Stimulated activated CD8-positive, alpha-beta memory T cell treated with anti-CD3 and anti-CD28 coated beads, Interleukin-15, amount 100 ng/mL, for 4 hours (primary cell): Measurements from ENCODE around the gene UBTF.

Experiments
- DNase-seq, 2 donors: peaks; one replicate each; pipeline ENCODE4 v3.0.0-alpha.2; 2020; ENCODE audit warnings: low read depth in 2 of 2

UBTF gene

DNA sequence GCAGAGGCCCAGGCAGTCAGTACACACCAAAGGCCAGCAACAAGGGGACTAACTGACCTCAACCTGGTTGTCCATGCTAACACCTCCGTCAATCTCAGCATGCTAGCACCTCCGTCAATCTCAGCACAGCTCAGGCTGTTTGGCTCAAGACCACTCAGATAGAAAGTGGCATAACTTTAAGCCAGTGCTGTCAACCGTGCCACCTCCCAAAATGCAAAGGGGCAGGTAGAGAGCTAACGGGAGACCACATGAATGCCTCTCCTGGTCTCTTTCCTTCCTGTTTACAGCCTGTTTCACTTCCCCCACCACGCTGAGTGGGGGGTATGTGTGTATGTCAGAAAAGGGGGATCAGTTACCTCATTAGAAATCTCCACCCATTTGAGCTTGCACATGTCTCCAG, 3.3 kb downstream of the UBTF start:
- DNase-seq = no peak

DNA sequence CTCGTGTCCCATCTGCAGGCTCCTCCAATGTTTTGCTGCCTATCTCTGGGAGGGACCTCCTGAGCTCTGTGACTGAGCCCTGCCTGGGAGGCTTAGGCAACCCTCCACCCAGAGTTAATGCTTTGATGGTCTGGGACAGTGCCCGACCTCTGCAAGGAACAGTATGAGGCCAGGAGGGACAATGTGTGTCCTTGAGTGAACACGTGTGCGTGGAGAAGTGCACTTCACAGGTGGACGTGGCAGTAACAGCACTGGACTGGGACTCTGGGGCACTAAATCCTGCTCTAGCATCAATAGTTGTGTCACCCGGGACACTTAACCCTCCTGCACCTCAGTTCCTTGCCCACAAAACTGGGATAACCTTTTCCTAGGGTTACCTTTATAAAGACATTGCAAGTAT, 4.6 kb downstream of the UBTF start:
- no peak for DNase-seq

DNA sequence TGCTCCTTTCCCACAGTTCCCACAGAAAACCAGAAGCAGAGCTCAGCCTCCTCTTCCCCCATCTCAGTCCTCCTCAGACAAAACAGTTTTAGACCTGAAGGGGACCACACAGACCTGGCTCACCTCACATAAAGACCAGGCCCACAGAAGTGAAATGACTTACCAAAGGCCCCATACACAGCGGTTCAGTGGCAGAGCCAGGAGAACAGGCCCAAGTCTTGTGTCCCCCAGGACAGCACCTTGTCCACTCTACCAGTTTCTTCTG, 5.3 kb downstream of the UBTF start:
- no peak for DNase-seq

DNA sequence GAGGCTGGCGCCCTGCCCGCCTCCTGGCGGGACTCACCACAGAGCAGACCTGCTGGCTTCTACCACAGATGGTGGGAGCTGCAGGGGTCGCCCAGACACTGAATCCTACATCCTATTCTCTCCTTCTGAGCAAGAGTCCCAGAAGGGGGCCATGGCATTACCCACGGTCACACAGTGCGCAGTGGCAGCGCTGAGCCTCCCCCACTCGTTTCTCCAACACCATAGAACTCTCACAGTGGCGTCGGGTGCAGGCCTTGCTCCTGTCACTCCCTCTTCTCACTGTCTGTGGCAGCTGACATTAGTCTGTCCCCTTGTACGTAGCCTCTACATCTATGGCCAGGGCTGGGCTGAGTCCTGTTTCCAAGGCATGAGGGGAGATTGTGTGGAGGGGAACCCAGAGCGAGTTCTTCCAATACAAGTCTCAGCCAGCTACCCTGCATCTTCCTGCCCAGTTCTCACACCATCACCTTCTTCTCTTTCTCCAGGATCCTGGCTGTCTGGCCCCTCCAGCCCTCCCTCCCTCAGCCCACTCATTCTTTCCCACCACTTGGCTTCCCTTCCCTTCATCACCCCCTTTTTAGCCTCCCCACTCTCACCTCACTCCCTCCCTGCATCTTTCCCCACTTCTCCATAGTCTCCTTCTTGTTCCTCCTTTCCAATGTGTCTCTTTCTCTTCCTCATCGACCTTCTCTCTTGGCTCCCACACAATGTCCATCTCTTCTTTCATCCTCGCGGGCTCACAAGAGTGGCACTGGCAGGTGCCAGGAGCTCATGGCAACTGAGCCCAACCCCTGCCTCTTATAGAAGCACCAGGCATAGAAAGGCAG, 5.9 kb downstream of the UBTF start:
- no peak for DNase-seq

DNA sequence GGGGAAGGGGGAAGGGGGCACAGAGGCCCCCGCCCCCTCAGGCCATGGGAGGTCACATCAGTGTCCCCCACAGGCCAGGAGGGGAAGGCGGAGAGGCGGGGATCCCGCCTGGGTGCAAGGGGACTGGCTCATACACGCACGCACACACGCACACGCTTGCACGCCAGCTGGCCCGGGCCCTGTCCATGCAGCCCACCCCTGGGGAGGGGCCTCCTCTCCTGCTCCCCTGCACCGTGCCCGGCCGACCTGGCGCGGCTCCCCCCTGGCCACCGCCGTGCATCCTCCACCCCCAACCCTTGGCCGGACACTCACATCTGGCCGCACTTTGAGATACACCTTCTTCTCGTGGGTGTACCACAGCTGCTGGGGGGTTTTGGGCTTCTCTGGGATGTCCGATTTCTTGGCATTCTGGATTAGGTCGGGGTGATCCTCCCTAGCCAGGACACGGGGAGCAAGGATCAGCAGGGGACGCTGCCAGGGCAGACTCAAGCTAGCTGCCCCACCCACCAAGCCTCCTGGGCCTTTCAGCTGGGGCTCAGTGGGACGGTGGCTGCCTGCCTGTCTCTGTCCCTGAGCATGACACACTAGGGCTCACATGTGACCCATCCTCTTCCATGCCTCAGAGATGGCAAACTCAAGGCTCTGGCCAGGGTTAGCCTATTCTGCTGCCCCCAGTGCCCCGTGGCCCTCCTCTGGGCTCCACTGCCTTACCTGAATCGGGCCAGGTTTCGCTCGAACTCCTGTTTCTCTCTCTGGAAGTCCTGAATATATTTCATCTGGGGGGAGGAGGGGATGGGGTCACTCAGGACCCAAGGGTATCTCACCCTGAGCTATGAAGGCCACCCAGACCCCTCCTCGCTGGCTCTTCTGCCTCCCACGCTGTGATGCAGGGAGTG, 6.7 kb downstream of the UBTF start:
- no peak for DNase-seq

DNA sequence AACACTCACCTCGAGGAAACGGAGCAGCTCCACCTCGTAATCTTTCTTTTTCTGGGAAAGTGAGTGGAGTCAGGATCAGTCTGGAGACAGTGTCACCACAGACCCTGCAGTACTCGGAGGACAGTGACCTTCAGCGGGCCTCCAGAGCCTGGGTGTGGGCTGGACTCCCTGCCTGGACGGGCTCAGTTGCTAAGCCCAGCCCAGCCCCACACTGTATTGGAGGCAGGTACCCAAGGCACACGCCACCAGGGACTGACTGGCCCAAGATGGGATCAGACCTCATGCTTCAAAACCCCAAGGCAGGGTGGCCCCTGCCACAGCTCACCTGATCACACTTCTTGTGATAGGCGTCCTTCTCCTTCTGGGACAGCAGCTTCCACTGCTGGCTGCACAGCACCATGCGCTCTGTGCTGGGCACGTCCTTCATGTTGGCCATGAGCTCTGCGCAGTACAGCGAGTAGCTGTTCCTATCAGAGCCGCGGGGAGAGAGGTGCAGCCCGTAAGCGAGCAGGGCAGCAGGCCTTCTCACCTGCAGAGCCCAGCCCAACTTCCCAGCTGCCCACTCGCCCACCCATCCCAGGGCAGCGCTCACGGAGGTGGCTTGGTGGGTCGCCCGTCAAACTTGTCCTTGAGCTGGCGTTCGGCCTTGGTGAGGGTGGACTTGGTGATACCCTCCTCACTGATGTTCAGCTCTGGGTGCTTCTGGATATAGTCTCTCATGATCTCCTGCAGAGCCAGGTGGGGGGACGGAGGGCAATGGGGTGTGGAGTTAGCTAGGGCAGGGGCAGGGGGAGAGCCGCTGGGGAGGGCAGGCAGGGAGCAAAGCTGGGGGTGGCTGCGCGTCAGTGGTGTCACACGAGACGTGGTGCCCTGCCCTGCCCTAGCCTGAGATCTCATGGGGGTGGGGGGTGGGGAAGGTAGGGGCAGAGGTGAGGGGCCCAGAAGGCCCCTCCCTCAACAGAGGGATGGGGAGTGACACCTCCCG, 7.9 kb downstream of the UBTF start:
- no peak for DNase-seq

DNA sequence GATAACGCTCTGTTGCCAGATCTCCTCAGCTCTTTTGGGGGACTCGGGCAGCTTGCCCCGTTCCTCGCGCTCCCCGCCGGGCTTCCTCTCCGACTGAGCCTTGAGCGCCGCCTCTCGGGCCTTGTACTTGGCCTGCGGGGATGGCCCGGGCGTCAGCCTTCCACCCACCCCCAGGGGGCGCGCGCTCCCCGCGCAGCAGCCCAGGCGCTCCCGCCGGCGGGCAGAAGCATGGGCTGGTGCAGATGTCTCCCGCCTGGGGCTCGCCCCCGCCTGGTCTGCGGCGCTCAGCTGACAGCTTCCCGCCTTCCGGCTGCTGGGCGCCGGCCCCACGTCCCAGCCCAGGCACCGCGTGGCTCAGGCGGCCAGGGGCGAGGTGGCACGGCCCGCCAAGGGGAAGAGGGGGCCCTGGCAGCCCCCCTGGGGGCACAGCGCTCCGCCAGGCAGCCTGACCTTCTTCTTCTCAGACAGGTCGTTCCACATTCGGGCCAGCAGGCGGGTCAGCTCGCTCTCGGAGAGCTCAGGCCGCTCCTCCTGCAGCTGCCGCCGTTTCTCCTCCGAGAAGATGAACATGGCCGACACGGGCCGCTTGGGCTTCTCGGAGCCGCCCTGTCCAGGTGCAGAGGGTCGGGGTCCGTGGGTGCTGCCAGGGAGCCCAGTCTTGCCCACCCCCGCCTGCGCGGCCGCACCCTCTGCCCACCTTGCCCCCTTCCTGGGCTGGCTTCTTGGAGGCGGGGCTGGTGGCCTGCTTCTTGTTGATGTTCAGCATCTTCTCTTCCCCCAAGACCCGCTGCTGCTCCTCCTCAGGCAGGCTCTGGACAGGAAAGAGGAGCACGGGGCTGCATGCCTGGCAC, 8.9 kb downstream of the UBTF start:
- DNase-seq = peak; percentile 76 to 83

DNA sequence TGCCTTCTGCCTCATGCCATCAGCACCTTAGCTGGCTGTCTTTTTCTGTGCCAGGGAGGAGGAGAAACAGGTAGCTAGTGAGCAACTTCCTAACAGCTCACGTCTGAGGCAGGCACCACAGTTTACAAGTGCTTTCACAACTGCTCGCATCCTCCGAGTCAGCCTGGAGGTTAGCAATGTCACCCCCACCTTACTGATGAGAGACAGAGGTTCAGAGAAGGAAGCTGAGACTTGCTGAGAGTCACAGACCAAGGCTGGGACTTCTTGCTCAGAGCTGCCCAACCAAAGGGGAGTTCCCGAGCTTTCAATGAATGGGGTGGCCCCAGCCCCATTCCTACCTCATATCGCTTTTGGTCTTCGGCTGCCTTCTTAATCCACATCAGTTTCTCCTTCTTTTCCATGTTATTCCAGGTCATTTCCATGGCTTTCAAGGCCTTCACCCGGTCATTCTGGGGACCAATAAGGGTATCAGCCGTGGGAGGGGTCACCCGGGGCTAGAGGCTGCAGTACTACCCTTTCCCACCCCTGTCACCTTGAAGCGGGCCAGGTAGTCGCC, 9.6 kb downstream of the UBTF start:
- no peak for DNase-seq

DNA sequence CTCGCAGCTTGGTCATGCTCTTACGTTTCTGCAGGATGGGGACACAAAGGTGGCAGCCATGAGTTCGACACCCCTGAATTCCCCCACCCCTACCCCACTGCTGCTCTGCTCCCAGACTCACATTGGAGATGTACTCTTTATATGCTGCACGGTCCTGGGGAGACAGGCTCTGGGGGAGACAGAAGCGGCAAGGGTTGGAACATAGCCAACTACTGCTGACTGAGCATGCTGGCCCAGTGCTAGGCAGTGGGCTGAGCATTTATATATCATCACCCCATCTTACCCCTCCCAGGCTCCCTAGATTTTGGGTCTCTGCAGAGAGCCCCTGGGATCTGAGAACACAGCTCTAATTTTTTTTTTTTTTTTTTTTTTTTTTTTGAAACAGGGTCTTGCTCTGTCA, 11.7 kb downstream of the UBTF start:
- DNase-seq = no peak

DNA sequence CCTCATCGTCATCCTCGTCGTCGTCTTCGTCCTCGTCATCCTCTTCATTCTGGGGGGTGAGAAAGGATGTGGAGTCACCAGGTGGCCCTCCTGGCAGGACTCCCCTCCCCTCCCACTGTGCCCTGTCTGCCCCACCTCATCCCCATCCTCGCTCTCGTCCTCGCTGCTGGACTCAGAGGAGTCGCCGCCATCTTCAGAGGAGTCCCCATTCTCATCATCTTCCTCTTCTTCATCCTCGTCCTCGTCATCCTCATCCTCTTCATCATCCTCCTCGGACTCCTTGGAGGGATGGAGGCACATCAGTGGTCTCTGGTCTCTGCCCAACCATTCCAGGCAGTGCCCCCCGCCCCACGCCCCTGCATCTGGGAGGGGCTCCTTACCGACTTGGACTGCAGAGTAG, 12.2 kb downstream of the UBTF start:
- DNase-seq = no peak

DNA sequence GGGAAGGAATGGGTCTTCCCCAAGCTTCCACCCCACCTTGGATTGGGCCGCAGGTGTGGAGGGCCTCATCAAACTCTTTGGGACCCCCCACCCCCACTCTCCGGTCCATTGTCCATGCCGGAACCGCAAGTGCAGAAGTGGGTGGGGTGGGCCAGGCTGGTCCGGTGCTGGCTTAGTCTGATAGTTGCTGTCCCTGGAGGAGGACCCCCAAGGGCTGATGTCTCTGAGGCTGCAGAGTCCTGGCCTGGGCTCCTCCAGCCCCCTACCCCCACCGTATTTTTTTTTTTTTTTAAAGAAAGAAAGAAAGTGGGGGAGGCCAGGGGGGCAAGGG, 12.7 kb downstream of the UBTF start:
- no peak for DNase-seq

DNA sequence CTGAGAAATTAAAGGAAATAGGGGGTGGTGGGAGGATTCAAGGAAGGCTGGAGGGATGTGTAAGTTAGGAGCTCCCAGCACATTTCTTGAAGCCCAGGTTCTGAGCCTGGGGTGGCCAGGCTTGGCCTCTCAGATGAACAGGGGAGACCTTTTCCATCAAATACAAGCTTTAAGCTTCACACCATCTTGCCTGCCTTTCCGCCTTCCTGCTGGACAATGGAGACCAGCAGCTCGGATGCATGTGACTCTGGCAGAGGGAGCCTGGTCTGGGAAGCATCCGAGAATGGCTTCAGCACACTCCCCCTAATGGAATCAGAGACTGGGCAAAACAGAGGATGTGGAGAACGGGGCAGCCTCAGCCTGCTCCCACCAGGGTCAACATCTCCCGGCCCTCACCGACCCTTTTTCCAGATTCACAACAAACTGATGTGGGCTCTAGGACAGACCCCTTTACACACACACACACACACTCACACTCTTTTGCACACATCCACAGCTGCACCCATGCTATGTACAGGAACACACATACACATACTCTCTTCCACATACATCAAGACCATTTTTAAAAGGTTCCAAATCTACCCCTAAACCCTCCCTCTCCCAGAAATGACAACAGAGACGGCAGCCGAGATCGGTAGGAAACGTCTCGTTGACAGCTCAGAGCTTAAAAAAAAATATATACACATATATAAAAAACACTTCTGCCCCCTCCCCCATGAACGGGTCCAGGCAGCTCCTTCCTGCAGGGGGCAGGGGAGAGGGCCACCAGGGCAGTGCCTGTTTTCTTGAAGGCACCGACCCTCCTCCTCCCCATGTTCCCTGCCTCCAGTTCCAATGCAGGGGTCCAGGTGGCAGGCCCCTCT, 13.3 kb downstream of the UBTF start:
- DNase-seq = no peak

DNA sequence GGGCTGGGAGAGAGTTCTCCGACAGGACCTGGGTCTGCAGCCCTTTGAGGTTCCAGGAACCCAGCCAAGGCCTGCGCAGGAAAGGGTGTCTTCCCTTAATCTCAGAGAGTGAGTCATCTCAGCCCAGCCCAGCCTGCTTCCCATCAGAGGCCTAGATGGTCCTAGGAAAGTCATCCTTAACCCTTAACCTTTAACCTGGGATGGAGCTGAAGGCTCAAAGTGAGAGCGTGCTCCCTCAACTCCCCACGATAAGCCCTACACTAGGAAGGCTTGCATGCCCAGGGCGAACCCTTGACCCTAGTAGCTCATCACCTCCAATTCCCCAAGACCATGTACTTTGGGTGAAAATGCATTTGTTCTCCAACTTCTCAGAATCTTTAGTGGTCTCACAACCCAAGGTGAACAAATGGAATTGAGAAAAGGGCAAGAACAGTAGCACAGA, 15.0 kb downstream of the UBTF start:
- no peak for DNase-seq

DNA sequence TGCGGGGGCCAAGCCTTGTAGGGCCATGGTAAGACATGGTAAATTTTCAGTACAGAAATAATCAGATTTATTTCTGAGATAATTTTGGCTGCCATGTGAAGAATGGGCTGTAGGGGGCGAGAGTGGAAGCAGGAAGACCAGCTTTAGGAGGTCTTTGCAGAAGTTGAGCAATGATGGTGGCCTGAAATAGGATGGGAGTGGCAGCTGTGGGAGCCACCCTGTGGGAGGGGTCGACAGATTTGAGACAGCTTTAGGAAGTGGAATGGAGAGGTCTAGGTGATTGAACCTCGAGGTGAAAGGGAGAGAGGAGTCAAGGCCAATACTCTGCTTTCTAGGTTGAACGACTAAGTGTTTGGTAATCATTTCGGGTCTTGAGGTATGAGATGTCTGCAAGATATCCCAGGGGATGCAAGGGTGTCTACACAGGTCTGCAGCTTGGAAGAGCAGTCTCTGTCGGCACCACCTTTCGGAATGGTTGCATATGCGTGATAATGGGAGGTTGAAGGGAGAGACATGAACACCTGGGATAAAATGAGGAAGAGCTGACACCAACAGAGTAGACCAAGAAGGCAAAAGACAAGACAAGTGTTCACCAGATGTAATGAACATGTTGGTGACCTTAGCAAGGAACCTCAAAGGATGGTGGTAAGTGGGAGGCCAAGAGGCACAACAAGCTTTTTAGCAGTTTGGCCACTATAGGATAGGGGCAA, 15.6 kb downstream of the UBTF start:
- DNase-seq = no peak

DNA sequence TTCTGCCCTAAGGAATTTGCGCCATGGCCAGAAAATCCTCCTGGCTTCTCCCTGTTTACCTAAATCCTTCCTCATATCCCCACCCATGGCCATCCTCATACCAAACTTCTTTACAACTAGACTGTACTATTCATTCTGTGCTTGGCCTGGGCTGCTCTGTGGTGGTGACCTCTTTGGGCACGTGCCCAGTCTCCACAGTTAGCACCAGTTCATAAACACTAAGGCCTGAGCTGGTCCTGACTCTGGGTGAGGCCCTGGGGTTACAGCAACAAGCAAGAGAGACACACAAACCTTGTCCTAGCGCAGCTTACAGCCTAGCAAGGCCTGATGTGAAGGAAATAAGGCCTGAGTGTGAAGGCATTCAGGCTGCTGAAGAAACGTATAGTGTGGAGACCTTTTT, 16.7 kb downstream of the UBTF start:
- DNase-seq = no peak

DNA sequence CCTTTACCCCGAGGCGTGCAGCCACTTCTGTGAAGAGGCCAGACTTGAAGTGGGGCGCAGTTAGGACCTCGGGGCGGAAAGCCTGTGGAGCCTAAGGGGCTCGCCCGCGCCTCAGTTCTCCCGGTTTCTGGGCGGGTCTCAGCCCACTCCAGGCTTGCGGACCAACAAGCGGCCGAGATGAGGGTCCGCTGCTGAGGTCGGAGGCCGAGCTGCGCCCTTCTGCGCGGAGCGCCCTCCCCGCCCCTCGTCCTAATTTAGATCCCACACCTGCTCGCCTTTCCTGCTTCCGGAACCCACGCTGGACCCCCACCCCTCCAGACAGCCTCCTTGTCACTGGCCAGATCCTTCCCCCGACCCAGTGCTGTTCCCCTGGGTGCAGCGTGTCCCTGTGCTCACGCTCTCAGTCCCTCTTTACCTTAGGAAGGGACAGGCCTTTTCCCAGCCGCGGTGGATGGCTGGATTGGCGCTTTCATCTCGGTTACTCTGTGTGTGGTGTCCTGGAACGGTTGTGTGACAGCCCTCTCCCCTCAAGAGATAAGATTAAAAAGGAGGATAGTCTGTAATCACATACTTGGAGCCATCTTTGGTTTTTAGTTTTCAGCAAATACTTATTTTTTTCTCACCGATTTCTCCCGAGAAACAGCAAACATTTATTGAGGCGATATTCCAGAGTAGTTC, 18.9 kb downstream of the UBTF start:
- no peak for DNase-seq

DNA sequence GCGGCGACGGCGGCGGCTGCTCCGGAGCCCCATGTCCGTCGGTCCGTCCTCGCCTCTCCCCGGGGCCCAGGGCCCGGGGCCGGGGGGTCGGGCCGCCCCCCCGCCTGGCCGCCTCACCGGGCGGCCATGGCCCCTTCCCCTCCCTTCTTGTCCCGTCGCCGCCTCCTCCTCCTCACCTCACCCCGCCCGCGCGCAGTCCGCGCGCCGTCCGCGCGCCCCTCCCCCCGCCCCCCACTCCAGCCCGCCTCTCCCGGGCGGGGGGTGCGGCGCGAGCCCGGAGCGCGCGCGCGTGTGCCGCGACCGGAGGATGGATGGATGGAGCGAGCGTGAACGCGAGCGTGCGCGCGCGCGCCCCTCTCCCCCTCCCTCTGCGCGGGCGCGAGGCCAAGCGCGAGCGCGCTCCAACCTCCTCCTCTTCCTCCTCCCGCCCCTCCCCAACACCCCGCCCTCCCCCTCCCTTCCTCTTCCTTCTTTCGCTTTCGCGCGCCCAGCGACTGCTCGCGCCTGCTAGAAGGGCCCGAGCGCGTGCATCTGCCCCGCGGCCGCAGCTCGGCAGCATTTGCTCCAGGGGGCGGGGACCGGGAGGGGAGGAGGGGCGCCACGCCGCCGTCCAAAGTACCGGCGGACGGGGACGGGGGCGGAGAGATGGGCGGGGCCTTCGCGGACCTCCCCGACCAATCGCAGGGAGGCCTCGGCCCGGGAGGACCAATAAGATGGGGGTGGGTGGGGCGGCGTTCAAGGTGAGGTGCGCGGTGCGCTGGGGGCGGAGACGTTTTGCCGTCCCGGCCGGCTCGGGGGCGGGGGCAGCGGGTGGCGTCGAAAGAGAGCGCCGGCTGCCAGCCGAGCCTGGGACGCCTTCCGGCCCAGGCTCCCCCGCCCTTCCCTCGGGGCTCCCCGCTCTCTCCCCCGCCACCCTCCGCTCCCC, 19.7 kb downstream of the UBTF start, which contains the start of gene ATXN7L3:
Gene ATXN7L3 (minus strand): TSS at position 332 of the 925 bp plus-strand sequence. CDS start 1,814 bp downstream, outside the sequence.
- peak; percentile 99 to 100 for DNase-seq
